T follicular helper cell (primary cell): ENCODE data around the gene TACR2.
A peak's percentile ranks its signal among the peaks of the same experiment; 100 is the strongest.

Experiments
- DNase-seq: peaks from one replicate; pipeline ENCODE4 v3.0.0-alpha.2; 2020; ENCODE audit warnings: low read depth

TACR2 gene

DNA sequence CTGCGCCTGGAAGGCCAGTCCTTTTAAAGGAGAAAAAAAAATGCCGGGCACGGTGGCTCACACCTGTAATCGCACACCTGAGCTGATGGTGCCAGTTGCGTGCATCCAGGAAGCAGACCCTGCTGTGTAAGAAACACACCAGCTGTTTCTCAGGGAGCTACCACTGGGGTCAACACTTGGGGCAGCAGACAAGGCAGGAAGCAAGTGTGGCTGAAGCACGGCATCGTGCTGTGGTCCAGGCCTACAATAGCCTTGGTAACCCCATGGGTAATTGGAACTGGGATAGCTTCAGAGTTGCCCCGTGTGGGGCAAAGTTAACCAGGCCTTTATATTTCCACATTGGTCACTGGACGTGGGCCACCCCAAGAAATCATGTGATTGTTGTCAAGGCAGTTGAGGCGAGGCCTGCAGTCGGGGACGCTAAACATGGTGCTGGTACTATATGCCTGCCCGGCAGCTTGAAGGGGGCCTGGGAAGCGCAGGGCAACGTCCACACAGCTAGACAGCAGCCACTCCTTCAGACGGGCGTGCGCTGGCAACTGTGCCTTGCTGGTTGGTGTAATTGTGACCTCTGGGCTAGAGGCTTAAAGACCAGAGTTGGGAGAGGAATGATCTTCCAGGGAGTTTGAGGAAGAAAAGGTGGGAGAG is 2.5 kb upstream of the TACR2 start:
- DNase-seq, result no peak

DNA sequence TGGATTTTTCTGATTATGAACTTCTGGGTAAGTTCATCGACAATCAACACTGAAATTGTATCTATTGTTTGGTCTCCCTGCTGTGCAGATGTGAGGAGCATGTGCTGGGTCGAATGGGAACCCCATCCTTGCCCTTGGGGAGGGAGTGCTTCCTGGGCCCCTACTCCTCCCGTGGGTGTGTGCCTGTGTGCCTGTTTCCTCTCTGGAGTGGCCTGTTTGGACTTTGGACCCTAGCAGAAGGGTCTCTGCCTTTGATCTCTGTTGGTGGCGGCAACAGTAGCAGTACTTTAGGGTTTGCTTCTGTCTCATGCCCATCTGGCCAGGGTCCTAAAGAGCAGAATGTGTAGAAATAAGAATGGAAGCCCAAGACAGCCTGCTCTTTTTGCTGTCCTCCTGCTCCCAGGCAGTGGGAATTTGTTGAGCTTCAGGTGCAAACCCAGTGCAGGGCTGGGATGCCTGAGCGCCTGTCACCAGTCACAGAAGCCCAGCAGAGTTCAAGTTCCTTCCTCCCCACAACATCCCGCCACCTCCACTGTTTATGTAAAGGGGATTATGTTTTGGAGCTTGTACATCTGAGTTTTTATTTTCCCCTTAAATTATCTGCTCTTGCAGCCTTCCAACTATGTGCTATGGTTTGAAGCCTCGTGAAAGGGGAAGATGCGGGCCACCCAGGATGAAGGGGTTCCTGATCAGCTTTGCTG is 1.5 kb upstream of the TACR2 start:
- DNase-seq, result no peak

DNA sequence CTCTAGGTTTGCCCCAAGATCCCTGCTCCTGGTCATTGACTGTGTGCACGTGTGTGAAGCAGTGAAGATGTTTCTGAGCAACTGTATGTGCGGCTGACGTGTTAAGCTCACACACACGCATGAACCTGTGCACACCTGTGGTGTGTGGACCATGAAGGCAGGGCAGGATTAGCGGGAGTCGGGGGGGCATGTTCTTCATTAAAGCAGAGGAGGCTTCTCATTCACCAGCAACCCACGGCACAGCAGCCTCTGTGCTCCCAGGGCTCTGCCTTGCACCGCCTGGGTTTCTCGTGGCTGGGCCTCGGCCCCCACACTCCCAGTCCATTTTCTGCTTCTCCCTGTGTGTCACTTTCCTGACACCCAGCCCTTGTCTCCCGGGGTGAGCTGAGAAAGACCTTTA is 824 bp upstream of the TACR2 start:
- DNase-seq, result no peak

DNA sequence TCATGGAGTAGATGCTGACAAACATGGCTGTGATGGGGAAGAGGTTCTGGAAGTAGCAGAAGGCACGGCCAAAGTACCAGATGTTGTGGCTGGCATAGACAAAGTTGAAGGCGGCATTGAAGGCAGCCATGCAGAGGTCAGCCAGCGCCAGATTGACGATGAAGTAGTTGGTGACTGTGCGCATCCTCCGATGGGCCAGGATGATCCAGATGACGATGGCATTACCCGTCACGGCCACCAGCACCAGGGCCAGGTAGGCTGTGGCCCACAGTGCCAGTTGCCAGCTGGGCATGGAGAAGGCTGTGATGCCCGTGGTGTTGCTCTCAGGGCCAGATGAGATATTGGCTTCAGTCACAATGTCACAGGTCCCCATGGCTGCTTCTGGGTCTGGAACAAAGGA is 767 bp downstream of the TACR2 start:
- no peak for DNase-seq

DNA sequence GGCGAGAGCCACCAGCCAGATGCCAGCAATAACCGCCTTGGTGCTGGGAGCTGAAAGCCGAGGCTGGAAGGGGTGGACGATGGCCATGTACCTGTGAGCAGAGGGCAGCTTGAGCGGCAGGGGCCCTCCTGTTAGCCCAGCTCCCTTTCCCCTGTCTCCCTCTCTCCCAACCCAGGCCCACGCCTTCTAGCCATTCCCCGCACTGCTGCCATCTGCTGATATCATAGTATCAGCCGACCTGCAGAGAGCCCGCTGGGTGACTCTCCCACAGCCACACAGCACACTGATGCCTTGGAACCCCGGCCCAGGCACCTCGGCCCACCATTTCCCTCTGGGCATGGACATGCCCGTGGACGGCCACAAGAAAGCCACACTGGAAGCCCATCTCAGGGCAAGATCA is 1.7 kb downstream of the TACR2 start:
- DNase-seq, result no peak

DNA sequence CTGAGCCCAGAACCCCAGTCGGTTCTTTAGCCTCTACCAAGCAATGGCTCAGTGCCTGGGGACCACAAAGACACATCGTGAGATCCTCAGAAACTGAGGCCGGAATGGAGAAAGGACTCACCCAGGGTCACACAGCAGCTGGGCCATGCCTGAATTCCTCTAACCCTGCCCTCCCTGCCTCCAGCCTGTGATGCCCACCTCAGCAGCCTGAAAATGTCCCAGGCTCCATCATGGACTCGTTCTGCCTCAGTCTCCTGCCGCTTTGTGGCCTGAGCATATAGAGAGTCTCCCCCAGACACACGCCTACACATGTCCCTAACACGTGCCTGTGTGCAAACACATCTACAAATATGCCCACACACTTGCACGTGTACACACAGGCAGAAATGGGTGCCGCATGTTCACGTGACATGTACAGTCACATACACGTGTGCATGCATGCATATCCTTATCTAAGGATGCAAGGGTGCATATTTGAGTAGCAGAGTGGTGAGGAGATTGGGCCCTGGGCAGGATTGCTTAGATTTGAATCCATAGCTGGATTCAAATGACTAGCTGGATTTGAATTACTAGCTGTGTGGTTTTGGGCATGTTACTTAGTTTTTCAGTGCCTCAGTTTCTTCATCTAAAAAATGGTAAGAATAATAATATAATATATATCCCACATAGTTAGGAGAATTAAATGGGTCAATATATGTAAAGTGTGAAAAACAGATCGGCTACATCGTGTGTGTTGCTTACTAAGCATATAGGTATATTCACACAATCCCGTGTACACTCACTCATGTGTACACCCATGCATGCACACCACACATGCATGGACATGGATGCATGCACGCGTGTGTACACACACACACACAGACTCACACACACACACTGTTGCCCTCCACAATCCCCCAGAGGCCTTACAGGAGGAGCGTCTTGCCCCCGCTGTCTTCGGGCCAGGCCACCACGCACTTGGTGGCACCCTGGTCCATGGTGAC is 2.4 kb downstream of the TACR2 start:
- DNase-seq, result no peak

DNA sequence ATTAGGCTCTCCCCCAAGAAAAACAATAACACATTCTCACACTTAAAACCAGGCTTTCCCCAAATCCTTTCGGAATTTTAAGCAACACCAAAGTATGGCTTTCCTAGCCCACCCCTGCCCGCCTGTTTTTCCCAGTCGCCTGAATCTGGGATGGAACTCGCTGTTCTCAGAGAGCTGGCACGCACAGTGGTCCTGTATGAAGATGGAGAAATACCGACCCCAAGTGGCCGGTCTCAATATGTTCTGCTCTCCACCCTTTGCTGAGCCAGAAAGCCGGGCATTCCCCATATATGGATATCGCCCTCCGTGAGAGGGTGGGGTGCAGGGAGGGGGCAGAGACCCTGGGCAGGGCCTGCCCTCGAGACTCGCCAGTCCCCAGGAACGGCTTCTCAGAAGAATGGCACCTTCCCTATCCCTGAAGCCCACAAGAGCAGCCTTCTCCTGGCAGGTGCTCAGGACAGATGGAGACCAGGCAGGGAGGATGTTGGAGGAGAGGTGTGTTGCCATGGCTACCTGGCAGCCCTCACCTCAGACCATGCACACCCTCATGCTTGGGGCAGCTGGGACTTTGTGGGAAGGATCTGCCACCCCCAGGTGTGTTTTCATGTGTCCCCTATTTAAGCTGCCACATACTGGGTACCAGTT is 3.4 kb downstream of the TACR2 start:
- DNase-seq, result no peak

DNA sequence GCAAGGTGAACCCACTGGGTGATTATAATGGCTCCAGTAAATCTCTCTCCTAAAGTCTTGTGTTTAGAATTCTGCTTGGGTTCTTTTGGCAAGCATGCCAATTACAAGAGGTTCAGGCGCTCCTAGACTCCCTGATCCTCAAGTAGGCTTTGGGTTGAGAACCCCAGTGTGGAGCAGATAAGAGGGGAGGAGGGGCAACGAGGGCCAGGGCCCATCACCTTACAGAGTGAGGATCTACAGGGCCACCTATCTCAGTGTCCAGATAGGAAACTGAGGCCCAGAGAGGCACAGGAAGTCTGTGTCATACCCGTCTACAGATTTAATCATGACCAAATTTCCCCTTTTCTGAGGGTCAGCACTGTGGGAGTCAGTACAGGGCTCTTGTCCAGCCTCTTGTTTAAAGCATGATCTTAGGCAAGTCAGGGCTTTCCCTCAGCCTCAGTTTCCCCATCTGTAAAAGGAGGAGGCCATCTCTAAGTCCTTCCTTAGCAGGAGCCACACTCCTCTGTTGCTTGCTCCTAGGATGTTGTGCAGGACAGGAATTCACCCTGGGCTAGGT is 4.4 kb downstream of the TACR2 start:
- no peak for DNase-seq

DNA sequence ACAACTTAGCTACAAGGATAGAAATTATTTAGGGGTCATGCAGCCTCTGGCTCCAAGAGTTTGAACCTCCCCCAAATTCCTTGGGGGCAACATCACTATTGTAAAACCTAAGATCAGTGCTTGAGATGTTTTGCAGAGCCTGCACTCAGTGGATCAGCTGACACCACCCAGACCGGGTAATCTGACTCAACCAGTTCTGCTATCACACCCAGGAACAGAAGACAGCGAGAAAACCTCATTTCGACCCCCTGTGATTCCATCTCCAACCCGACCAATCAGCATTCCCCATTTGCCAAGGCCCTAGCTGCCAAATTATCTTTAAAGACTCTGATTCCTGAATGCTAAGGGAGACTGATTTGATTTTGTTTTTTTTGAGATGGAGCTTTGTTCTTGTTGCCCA is 5.2 kb downstream of the TACR2 start:
- DNase-seq, result no peak

DNA sequence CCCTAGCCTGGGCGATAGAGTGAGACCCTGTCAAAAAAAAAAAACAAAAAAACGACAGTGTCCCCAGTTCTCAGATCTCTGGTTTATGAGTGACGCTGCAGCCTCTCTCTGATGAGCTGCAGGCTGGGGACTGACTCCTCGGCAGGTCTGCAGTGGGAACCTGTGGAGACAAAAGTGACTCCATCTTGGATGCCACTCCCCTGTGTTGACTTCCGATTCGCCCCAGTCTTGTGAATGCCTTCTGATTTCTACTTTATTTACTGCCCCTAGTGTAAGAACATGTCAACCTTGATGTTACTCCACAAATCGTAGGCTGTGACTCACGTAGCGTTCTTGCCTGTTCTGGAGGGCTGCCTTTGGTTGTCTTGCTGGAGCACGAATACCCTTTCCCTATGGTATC is 6.2 kb downstream of the TACR2 start:
- no peak for DNase-seq

DNA sequence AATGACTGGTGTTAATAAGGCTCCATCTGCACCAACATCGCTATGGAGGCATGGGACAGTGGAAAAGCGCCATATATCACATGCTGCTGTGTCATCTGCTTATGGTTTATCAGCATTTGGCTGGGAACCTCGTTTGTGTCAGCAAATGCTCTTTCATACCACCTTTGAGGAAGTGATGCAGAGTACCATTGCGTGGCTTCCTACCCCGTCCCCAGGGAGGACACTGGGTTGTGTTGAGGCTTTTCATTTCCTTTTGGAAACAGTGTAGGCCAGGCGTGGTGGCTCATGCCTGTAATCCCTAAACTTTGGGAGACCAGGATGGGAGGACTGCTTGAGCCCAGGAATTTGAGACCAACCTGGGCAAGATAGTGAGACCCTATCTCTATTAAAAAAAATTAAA is 6.8 kb downstream of the TACR2 start:
- DNase-seq, result no peak

DNA sequence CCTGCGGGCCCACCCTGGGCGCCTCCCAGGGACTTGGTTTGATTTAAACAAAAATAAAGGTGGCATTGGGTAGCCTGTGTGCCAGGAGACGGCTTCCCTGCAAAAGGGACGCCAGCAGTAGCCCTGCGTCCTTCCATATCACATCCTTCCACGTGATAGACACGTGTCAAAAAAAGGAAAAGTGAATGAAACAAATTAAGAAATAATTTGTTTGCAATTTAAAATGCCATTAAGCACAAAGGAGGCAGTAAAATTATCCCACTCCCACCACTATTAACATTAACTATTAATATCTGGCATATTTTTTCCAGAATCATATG is 7.6 kb downstream of the TACR2 start:
- DNase-seq, result no peak

DNA sequence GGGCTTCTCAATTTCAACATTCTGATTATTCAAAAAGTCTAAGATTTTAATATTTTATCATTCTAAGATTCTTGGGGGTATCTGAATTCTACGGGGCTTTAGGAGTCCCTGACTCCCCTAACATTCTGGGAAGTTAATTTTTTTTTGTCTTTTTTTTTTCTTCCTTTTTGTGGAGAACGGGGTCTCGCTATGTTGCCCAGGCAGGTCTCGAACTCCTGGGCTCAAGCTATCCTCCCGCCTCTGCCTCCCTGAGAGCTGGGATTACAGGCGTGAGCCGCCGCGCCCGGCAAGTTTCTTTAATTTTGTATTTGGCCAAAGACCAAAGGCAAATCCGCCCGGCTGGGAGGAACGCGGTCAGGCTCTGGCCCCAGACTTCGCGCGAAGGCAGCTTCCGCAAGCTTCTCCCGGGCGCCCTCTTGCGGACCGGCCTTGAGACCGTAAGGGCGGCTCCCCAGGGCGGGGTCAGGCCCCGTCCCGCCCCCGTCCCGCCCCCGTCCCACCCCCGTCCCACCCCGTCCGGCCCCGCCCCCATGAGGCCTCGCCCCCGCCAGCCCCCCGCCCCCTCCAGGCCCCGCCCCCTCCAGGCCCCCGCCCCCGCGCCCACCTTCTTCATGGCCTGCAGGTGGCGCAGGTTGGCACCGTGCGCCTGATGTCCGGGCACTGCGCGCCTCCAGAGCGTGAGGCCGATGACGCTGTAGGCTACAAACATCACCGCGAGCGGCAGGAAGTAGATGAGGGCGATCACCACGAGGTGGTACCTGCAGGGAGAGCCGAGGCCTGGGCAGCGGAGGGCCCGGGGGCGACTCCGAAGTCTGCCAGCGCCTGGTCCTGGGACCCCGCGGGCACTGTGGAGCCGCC is 8.2 kb downstream of the TACR2 start:
- DNase-seq, result peak; percentile 84

DNA sequence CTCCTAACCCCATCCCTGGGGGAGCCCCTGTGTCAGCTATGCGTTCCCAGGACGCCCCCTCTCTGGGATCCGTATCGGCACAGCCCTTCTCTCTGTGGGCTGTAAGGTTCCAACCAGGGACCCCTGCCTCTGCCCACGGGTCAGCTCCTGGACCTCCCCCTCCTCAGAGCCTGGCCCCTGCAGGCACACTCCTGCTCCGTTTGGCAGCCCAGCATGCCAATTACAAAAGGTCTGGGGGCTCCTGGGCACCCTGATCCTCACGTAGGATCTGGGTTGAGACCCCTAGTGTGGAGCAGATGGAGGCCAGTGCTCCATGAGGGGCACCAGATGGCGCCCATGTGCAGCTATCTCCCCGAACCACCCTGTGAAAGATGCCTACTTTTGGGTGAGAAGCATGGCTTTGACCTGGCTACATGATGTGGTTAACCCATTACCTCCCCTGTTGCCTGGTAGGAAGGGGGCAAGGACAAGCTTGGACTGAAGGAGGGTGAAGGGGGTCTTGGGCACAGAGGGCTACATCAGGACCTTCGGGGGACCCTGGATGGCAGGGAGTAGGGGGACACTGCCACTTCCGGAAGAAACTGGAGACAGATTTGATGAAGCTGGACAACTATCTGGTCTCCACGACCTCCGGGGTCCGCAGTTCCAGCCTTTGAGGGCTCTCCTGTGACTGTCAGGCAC is 9.0 kb downstream of the TACR2 start:
- no peak for DNase-seq

DNA sequence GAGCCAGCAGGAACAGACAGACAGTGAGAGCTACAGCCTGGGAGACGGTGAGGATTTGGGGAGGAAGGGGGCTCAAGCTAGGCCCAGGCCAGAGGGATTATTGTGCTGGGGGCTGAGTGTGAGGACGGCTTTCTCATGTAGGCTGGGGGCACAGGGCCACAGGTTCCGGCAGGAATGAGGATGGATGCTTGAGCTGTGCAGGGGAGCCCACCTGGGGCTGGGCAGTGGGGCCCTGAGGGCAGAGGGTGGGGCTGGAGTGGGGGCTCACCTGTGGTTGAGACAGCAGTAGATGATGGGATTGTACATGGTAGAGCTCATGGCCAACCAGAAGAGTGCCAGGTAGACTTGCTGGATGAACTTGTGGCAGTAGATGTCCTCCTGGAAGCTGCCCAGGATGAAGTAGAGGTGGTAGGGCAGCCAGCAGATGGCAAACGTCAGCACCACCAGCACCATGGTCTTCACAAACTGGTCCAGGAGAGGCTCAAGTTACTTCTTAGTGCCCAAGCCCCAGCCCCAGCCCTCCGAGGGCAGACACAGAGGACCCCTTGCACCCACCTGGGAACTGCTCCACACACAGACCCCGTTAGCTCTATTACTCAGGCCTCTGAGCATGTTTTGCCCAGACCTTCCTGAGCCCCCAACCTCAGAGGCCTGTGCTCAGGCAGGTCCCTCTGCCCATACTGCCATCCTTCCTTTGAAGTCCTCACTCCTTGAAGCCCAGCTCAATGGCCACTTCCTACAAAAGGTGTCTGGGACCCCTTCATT is 9.7 kb downstream of the TACR2 start:
- DNase-seq, result no peak

DNA sequence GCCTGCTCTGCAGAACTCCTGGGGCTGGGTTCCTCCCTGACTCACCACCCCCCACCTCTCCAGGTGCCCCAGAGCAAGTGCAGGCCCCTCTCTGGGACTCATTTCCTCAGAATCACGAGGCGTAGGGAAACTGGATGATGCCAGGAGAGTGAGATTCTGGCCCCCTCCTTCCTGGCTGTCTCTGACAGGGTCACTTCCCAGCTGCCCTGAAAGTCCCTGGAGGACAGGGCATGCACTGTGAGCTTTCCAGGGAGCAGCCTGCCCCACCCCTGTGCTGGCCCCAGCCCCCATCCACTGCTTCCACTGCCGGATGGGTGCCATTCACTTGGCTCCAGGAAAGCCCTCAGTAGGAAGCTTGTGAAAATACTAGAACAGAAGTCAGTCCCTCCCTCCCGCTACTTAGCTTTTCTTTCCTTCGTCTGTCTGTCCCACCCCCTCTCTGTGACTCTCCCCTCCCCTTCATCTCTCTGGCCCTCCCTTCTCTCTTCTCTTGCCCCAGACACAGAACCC is 10.4 kb downstream of the TACR2 start:
- no peak for DNase-seq

DNA sequence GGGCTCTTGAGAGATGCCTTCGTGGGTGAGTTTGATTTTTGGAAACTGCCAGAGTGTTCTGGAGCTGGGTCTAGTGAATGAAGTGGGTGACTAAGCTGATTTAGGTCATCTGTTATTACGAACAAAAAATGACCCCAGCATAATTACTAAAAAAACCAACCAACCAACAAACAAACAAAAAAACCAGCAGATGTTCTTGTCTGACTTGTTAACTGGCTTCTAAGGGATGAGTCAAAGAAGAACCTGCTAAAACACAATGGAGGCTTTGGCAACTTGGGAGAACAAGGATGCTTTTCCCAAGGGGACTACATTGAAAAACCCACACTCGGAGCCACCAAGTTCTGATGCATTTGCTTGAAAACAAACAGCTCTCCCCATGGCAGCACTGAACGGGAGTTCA is 11.5 kb downstream of the TACR2 start:
- DNase-seq, result no peak

DNA sequence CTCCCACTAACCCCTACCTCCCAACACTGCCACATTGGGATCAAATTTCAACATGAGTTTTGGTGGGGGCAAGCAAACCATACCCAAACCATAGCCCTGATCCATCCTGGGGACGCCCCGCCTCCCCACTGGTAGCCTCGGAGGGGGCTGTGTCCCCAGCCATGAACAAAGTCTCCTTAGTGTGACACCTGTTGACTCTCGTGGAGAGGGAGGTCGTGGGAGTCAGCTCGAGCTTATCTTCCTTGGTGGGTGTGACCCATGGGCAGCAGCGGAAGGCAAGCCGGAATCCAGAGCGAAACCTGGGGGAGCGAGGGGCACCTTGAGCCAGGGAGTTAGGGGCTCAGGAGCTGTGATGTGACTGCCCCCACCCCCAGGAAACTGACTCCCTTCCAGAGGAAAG is 11.9 kb downstream of the TACR2 start:
- no peak for DNase-seq

DNA sequence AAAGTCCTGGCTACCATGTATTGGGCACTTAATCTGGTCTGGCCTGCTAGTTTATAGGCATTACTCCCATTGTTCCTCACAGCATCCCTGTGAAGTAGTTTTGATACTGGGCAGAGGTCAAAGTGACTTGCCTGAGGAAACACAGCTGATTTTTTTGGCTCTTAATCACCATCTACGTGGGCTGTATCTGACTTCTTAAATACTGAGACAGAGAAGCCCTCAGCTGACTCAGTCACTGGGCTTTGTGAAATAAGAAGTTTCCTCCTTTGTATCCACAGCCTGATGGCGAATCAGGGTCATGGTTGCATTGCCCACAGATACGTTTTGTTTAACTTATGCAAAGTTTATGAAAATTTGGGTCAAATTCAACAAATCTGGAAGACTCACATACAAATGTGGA is 13.2 kb downstream of the TACR2 start:
- no peak for DNase-seq

DNA sequence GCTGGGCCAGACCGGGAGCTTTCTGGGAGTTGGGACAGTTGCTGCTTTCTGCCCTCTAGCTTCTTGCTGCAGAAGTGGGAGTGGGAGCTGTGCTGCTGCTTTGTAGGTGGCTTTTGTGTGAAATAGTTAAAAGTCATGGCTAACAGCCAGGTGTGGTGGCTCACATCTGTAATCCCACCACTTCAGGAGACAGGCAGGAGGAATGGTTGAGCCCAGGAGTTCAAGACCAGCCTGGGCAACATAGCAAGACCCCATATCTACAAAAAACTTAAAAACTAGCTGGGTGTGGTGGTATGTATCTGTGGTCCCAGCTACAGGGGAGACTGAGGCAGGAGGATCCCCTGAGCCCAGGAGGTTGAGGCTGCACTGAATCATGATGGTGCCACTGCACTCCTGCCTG is 13.7 kb downstream of the TACR2 start:
- DNase-seq, result no peak
